Measurements from ENCODE around the gene ATP6V1E1. TPM values are rescaled to one million over a fixed set of nuclear protein-coding genes. Genes with fewer than 3 reads are reported as not detected.

Gene ATP6V1E1
- total RNA-seq, 6 donors from 2014 or later, result 63.5 to 153 (median 130) TPM

- H3K9me3 ChIP-seq, result no peaks in the 10 kb centered on the region
- WGBS, 2 donors, result 84 to 96% methylated on average over 4 to 10 of the region's 10 CpGs
- ATAC-seq (ENCODE audit: low FRiP score in 2 of 2), result no peak
- peaks cover 34 to 59% (median 47%) of the 10 kb centered on the region in 4 donors for H3K36me3 ChIP-seq
- no peaks in the 10 kb centered on the region for H3K4me1 ChIP-seq
- DNase-seq, result no peak
- H3K27me3 ChIP-seq, result no peaks in the 10 kb centered on the region
- H3K27ac ChIP-seq, result peak overlapping the region in 1 of 4 donors; percentile 6
- TF ChIP-seq CTCF (IDR thresholded peaks at IDR 0.05) (no peak), POLR2AphosphoS5 (IDR thresholded peaks at IDR 0.05) (no peak), POLR2A (IDR thresholded peaks at IDR 0.05) (no peak), EP300 (IDR thresholded peaks at IDR 0.05) (no peak)
- H3K4me3 ChIP-seq, result no peak overlapping the region
Observed at GRCh38 chr22:17589810-17590375, 38.7 kb downstream of the ATP6V1E1 start.

- Histone ChIP-seq H3K27me3 (no peaks in the 10 kb centered on the region), H3K36me3 (peaks cover 24 to 46% (median 35%) of the 10 kb centered on the region in 4 donors), H3K27ac (no peak overlapping the region), H3K4me3 (no peak overlapping the region), H3K4me1 (no peaks in the 10 kb centered on the region), H3K9me3 (no peaks in the 10 kb centered on the region)
- DNase-seq, result no peak
- 89 to 98% methylated on average over 11 of the region's 11 CpGs for WGBS, 2 donors
- ATAC-seq (ENCODE audit: low FRiP score in 2 of 2), result no peak
- TF ChIP-seq POLR2A (IDR thresholded peaks at IDR 0.05), result no peak
- TF ChIP-seq POLR2AphosphoS5 (IDR thresholded peaks at IDR 0.05), result no peak
- TF ChIP-seq EP300 (IDR thresholded peaks at IDR 0.05), result no peak
- TF ChIP-seq CTCF (IDR thresholded peaks at IDR 0.05), result no peak
Observed at GRCh38 chr22:17588606-17589005, 39.9 kb downstream of the ATP6V1E1 start.

GRCh38 chr22:17587629-17588028, 40.9 kb downstream of the ATP6V1E1 start:
- Histone ChIP-seq H3K9me3 (no peaks in the 10 kb centered on the region), H3K4me1 (no peaks in the 10 kb centered on the region), H3K27me3 (no peaks in the 10 kb centered on the region), H3K4me3 (no peak overlapping the region), H3K27ac (no peak overlapping the region), H3K36me3 (peaks cover 16 to 36% (median 26%) of the 10 kb centered on the region in 4 donors)
- WGBS, 2 donors, result 71 to 83% methylated on average over 14 of the region's 14 CpGs
- TF ChIP-seq CTCF (IDR thresholded peaks at IDR 0.05), result no peak
- no peak for TF ChIP-seq POLR2A (IDR thresholded peaks at IDR 0.05)
- TF ChIP-seq POLR2AphosphoS5 (IDR thresholded peaks at IDR 0.05), result no peak
- no peak for TF ChIP-seq EP300 (IDR thresholded peaks at IDR 0.05)
- ATAC-seq (ENCODE audit: low FRiP score in 2 of 2) (no peak), DNase-seq (no peak)

GRCh38 chr22:17586831-17587440, 41.6 kb downstream of the ATP6V1E1 start:
- H3K27me3 ChIP-seq, result no peaks in the 10 kb centered on the region
- H3K4me1 ChIP-seq, result no peaks in the 10 kb centered on the region
- H3K9me3 ChIP-seq, result no peaks in the 10 kb centered on the region
- peaks cover 11 to 29% (median 19%) of the 10 kb centered on the region in 4 donors for H3K36me3 ChIP-seq
- DNase-seq (no peak), ATAC-seq (ENCODE audit: low FRiP score in 2 of 2) (no peak)
- whole genome bisulfite sequencing, 2 donors, result 86 to 91% methylated on average over 13 to 14 of the region's 14 CpGs
- no peak overlapping the region for H3K4me3 ChIP-seq
- TF ChIP-seq EP300 (IDR thresholded peaks at IDR 0.05) (no peak), POLR2AphosphoS5 (IDR thresholded peaks at IDR 0.05) (no peak), POLR2A (IDR thresholded peaks at IDR 0.05) (no peak), CTCF (IDR thresholded peaks at IDR 0.05) (no peak)
- H3K27ac ChIP-seq, result no peak overlapping the region

- TF ChIP-seq POLR2A (IDR thresholded peaks at IDR 0.05) (no peak), EP300 (IDR thresholded peaks at IDR 0.05) (no peak), CTCF (IDR thresholded peaks at IDR 0.05) (no peak), POLR2AphosphoS5 (IDR thresholded peaks at IDR 0.05) (no peak)
- Histone ChIP-seq H3K36me3 (peaks cover 0 to 4% (median 0%) of the 10 kb centered on the region in 4 donors), H3K9me3 (no peaks in the 10 kb centered on the region), H3K4me1 (peaks cover 0 to 4% (median 2%) of the 10 kb centered on the region in 4 donors), H3K27me3 (no peaks in the 10 kb centered on the region), H3K4me3 (no peak overlapping the region), H3K27ac (no peak overlapping the region)
- no peak for ATAC-seq (ENCODE audit: low FRiP score in 2 of 2)
- WGBS, 2 donors, result 94 to 96% methylated on average over 6 to 9 of the region's 10 CpGs
- no peak for DNase-seq
Observed at GRCh38 chr22:17583151-17583550, 45.4 kb downstream of the ATP6V1E1 start.
